SK-N-MC (cell line): Measurements from ENCODE around the gene GINS2.

Experiments used
- EZH2 ChIP-seq: fragments of 200-600 bp; sonication (generic); IDR thresholded peaks from one replicate; pipeline ENCODE4 v1.6.1; 2017; ENCODE audit warnings: antibody characterized with exemption
- POLR2AphosphoS5 ChIP-seq: IDR thresholded peaks from 2 replicates; pipeline ENCODE4 v1.6.1; 2012; ENCODE audit warnings: mild to moderate bottlenecking, low read depth, low read length, borderline replicate concordance

GRCh38 chr16:85685251-85685650 is 3.5 kb downstream of the GINS2 start:
- TF ChIP-seq POLR2AphosphoS5, result no peak
- no peak for TF ChIP-seq EZH2
